Mononuclear cell (primary cell): ENCODE data around the gene SNX20. TPM values are rescaled to one million over a fixed set of nuclear protein-coding genes. Genes with fewer than 3 reads are reported as not detected.

Source experiments
- H3K27me3 ChIP-seq: 2 replicates; pipeline ENCODE4 v1.6.0; 2011; ENCODE audit warnings: low read length, control low read depth; ENCODE audit not compliant: insufficient read depth
- H3K4me1 ChIP-seq: 2 replicates; pipeline ENCODE4 v1.5.1; 2011; ENCODE audit warnings: mild to moderate bottlenecking, low read length, control low read depth; ENCODE audit not compliant: insufficient read depth
- H3K4me3 ChIP-seq: 2 replicates; pipeline ENCODE4 v1.5.1; 2011; ENCODE audit warnings: mild to moderate bottlenecking, low read length, moderate library complexity
- H3K9me3 ChIP-seq: 2 replicates; pipeline ENCODE4 v1.5.1; 2011; ENCODE audit warnings: low read depth, mild to moderate bottlenecking, control low read depth, low read length
- total RNA-seq: library from RNA; depleted of rRNA; stranded (reverse); fragments of >200 nt; gene quantifications from one replicate; pipeline ENCODE4 v1.2.3, GENCODE V29; 2012

SNX20 gene
- 24.3 TPM for total RNA-seq

GRCh38 chr16:50681021-50681885 is at the start of gene SNX20:
Gene SNX20 (minus strand): TSS chr16:50681312. CDS start chr16:50677526, 3,786 bp downstream.
- Histone ChIP-seq H3K4me3 (peak within 1 kb of the TSS; percentile 77), H3K27me3 (no peaks in the 10 kb centered on the region), H3K9me3 (no peaks in the 10 kb centered on the region), H3K4me1 (peaks cover 90% of the 10 kb centered on the region)

- Histone ChIP-seq H3K4me1 (peaks cover 29% of the 10 kb centered on the region), H3K4me3 (no peak overlapping the region), H3K9me3 (peaks cover 8% of the 10 kb centered on the region), H3K27me3 (no peaks in the 10 kb centered on the region)
These were observed 43.2 kb upstream of the SNX20 start for GRCh38 chr16:50724306-50724705.

GRCh38 chr16:50722960-50723359 is 41.8 kb upstream of the SNX20 start:
- Histone ChIP-seq H3K4me3 (no peak overlapping the region), H3K9me3 (peaks cover 8% of the 10 kb centered on the region), H3K4me1 (peaks cover 40% of the 10 kb centered on the region), H3K27me3 (no peaks in the 10 kb centered on the region)

- Histone ChIP-seq H3K4me1 (peaks cover 44% of the 10 kb centered on the region), H3K9me3 (peaks cover 8% of the 10 kb centered on the region), H3K27me3 (no peaks in the 10 kb centered on the region), H3K4me3 (no peak overlapping the region)
These were observed 41.3 kb upstream of the SNX20 start for GRCh38 chr16:50722405-50722737.

GRCh38 chr16:50721549-50722404 is 40.7 kb upstream of the SNX20 start:
- Histone ChIP-seq H3K27me3 (no peaks in the 10 kb centered on the region), H3K4me1 (peaks cover 50% of the 10 kb centered on the region), H3K4me3 (no peak overlapping the region), H3K9me3 (peaks cover 8% of the 10 kb centered on the region)

- H3K27me3 ChIP-seq, result no peaks in the 10 kb centered on the region
- H3K4me1 ChIP-seq, result peaks cover 67% of the 10 kb centered on the region
- no peak overlapping the region for H3K4me3 ChIP-seq
- peaks cover 8% of the 10 kb centered on the region for H3K9me3 ChIP-seq
These were observed 38.6 kb upstream of the SNX20 start for GRCh38 chr16:50719401-50720337.

- Histone ChIP-seq H3K4me3 (no peak overlapping the region), H3K27me3 (no peaks in the 10 kb centered on the region), H3K9me3 (peaks cover 2% of the 10 kb centered on the region), H3K4me1 (peaks cover 75% of the 10 kb centered on the region)
These were observed 37.8 kb upstream of the SNX20 start for GRCh38 chr16:50718761-50719400.

GRCh38 chr16:50718061-50718760 is 37.1 kb upstream of the SNX20 start:
- Histone ChIP-seq H3K9me3 (no peaks in the 10 kb centered on the region), H3K27me3 (no peaks in the 10 kb centered on the region), H3K4me3 (no peak overlapping the region), H3K4me1 (peaks cover 82% of the 10 kb centered on the region)

- Histone ChIP-seq H3K27me3 (no peaks in the 10 kb centered on the region), H3K9me3 (no peaks in the 10 kb centered on the region), H3K4me1 (peaks cover 86% of the 10 kb centered on the region), H3K4me3 (no peak overlapping the region)
These were observed 36.4 kb upstream of the SNX20 start for GRCh38 chr16:50717494-50717893.

- no peaks in the 10 kb centered on the region for H3K27me3 ChIP-seq
- H3K9me3 ChIP-seq, result no peaks in the 10 kb centered on the region
- H3K4me3 ChIP-seq, result no peak overlapping the region
- peaks cover 86% of the 10 kb centered on the region for H3K4me1 ChIP-seq
These were observed 36.0 kb upstream of the SNX20 start for GRCh38 chr16:50717091-50717490.

- no peak overlapping the region for H3K4me3 ChIP-seq
- H3K4me1 ChIP-seq, result peaks cover 95% of the 10 kb centered on the region
- H3K9me3 ChIP-seq, result no peaks in the 10 kb centered on the region
- H3K27me3 ChIP-seq, result no peaks in the 10 kb centered on the region
These were observed 31.8 kb upstream of the SNX20 start for GRCh38 chr16:50712956-50713355.

- peaks cover 96% of the 10 kb centered on the region for H3K4me1 ChIP-seq
- H3K27me3 ChIP-seq, result no peaks in the 10 kb centered on the region
- H3K4me3 ChIP-seq, result no peak overlapping the region
- no peaks in the 10 kb centered on the region for H3K9me3 ChIP-seq
These were observed 31.4 kb upstream of the SNX20 start for GRCh38 chr16:50712560-50712898.

GRCh38 chr16:50711862-50712559 is 30.9 kb upstream of the SNX20 start:
- peaks cover 96% of the 10 kb centered on the region for H3K4me1 ChIP-seq
- no peaks in the 10 kb centered on the region for H3K27me3 ChIP-seq
- H3K9me3 ChIP-seq, result no peaks in the 10 kb centered on the region
- H3K4me3 ChIP-seq, result no peak overlapping the region
